ENCODE data around the gene SUSD5. TPM values are rescaled to one million over a fixed set of nuclear protein-coding genes. Genes with fewer than 3 reads are reported as not detected.

The SUSD5 gene
- total and polyA plus RNA-seq, 2 experiments from 2014 or later = 1.4 to 3.6 TPM

GRCh38 chr3:33170531-33170930, 48.1 kb downstream of the SUSD5 start:
- no peak overlapping the region for H3K27ac Mint-ChIP-seq
- no peak overlapping the region for H3K4me2 ChIP-seq
- no peak for DNase-seq (ENCODE audit: low spot score)
- no peaks in the 10 kb centered on the region for H3F3A ChIP-seq (replicated peaks; ENCODE audit: low read depth)
- no peak overlapping the region for H2AFZ ChIP-seq
- H3K4me1 ChIP-seq (ENCODE audit: insufficient read depth) = no peaks in the 10 kb centered on the region
- H3K4me1 Mint-ChIP-seq = no peaks in the 10 kb centered on the region
- no peak overlapping the region for H3K27ac ChIP-seq (ENCODE audit: low read depth)
- no peak for ATAC-seq
- H3K36me3 Mint-ChIP-seq (ENCODE audit: low read depth) = no peaks in the 10 kb centered on the region
- H3K27me3 Mint-ChIP-seq (ENCODE audit: insufficient read depth, low read depth, poor library complexity) = peaks cover 2% of the 10 kb centered on the region
- H3K4me3 Mint-ChIP-seq = no peak overlapping the region
- H4K20me1 ChIP-seq (replicated peaks; ENCODE audit: insufficient read depth) = no peaks in the 10 kb centered on the region
- H3K27me3 ChIP-seq (ENCODE audit: insufficient read depth) = no peaks in the 10 kb centered on the region
- no peaks in the 10 kb centered on the region for H3K36me3 ChIP-seq (ENCODE audit: insufficient read depth)
- no peak overlapping the region for H3K4me3 ChIP-seq
- no peak for TF ChIP-seq ZNF114 (CRISPR knock-in tag; IDR thresholded peaks at IDR 0.05)
- TF ChIP-seq ZNF331 (CRISPR knock-in tag; IDR thresholded peaks at IDR 0.05; ENCODE audit: low read depth) = no peak
- TF ChIP-seq CTCF (conservative IDR thresholded peaks at IDR 0.05; ENCODE audit: low read depth in 2 of 2) = no peak
- no peak for TF ChIP-seq REST (IDR thresholded peaks at IDR 0.05; ENCODE audit: unreplicated experiment)
- H3K79me2 ChIP-seq (replicated peaks; ENCODE audit: insufficient read depth) = no peaks in the 10 kb centered on the region
- no peaks in the 10 kb centered on the region for H3K9me3 Mint-ChIP-seq
- no peaks in the 10 kb centered on the region for H3K9me2 ChIP-seq (ENCODE audit: insufficient read depth)

GRCh38 chr3:33167716-33168336, 50.8 kb downstream of the SUSD5 start:
- Mint-ChIP-seq H3K9me3 (no peaks in the 10 kb centered on the region), H3K4me1 (no peaks in the 10 kb centered on the region), H3K4me3 (no peak overlapping the region), H3K27ac (no peak overlapping the region), H3K36me3 (ENCODE audit: low read depth) (no peaks in the 10 kb centered on the region), H3K27me3 (ENCODE audit: insufficient read depth, low read depth, poor library complexity) (no peaks in the 10 kb centered on the region)
- Histone ChIP-seq H2AFZ (peak overlapping the region; percentile 80), H3K9me2 (ENCODE audit: insufficient read depth) (no peaks in the 10 kb centered on the region), H3K36me3 (ENCODE audit: insufficient read depth) (no peaks in the 10 kb centered on the region), H4K20me1 (replicated peaks; ENCODE audit: insufficient read depth) (no peaks in the 10 kb centered on the region), H3K4me3 (no peak overlapping the region), H3K27ac (ENCODE audit: low read depth) (no peak overlapping the region), H3K4me1 (ENCODE audit: insufficient read depth) (no peaks in the 10 kb centered on the region), H3F3A (replicated peaks; ENCODE audit: low read depth) (no peaks in the 10 kb centered on the region), H3K4me2 (no peak overlapping the region), H3K27me3 (ENCODE audit: insufficient read depth) (no peaks in the 10 kb centered on the region), H3K79me2 (replicated peaks; ENCODE audit: insufficient read depth) (no peaks in the 10 kb centered on the region)
- ATAC-seq = peak; percentile 67
- peak; percentile 4 for DNase-seq (ENCODE audit: low spot score)
- TF ChIP-seq POLR2AphosphoS5 (IDR thresholded peaks at IDR 0.05; ENCODE audit: low read depth) (no peak), ETS1 (IDR thresholded peaks at IDR 0.05) (no peak), ZNF331 (CRISPR knock-in tag; IDR thresholded peaks at IDR 0.05; ENCODE audit: low read depth) (no peak), EZH2 (IDR thresholded peaks at IDR 0.05; ENCODE audit: low read depth, unreplicated experiment) (no peak), REST (IDR thresholded peaks at IDR 0.05; ENCODE audit: unreplicated experiment) (no peak), CTCF (conservative IDR thresholded peaks at IDR 0.05; ENCODE audit: low read depth in 2 of 2) (no peak), JUNB (IDR thresholded peaks at IDR 0.05; ENCODE audit: unreplicated experiment) (no peak), STAT1 (IDR thresholded peaks at IDR 0.05; ENCODE audit: unreplicated experiment) (no peak), CREB1 (CRISPR knock-in tag; IDR thresholded peaks at IDR 0.05; ENCODE audit: low read depth) (no peak)

Measured in GM23338 (cell line).